CD4-positive, alpha-beta T cell treated with Interleukin-12 subunit alpha and Interleukin-12 subunit beta, for 1 hour (primary cell): ENCODE data around the gene RRM1.
"Not testable (repeated sequence)": the region's sequence is repeated elsewhere in the genome, so short reads cannot be mapped to it uniquely, and the experiment has no call there.

Experiments
- DNase-seq: peaks from one replicate; pipeline ENCODE4 v3.0.0-alpha.2; 2020

RRM1 gene

DNA sequence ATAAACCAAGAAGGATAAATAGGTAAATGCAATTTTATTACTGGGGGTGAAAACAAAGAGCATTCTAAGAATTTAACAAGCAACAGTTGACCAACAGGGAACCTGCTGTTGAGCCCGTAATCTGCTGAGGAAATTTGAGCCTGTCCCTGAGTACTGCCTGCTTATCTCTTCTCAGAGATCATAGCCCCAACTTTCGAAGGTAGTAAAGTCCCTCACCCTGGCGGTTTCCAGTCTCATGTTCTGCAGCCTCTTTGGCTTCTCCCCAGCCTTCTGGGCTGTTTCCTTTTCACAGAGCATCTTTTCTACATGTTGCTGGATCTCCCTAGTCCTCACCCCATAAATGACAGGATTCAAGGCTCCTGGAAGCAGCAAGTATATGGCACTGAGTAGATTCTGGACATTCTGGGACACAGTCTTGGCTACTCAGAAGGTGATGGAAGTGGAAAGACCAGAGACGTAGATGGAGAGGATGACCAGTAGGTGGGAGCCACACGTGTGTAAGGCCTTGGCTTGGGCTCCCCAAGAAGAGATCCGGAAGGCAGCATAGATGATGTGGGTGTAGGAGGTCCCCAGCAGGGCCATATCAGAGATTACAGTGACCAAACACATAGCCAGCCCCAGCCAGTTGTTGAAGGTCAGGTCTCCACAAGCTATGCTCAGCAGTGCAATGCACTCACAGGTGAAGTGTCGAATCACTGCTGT, 51.6 kb downstream of the RRM1 start:
- no peak for DNase-seq

DNA sequence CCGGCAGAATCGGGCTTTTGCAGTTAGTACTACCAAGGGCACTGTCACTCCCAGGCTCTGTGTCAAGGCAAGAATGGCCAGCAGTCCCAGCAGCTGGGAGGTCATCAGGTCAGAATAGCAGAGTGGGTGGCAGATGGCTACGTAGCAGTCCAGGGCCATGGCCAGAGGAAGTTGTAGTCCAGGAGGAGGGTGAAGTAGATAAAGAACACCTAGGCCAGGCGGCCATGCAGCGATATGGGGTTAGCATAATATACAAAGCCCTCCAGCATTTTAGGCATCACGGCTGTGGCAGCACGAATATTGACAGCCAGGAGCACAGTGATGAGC, 52.1 kb downstream of the RRM1 start:
- no peak for DNase-seq

DNA sequence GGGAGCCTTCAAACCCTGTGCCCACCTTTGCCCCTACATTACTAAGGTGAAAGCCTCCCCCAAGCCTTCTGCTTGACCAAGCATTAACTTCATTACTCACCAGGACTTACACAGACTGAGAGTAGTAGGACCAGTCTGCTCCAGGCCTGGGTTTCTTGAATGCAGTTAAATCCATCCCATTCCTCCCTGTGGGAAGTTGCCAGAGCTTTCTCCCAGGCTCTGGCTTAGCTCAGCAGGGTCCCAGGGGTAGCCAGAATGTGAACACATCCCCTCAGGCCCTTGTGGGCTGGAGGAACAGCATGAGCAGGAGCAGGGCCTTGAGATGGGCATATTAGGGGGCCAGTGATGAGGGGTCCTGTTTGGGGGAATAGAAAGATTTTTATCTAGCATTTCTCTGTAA, 59.9 kb downstream of the RRM1 start:
- DNase-seq: no peak

DNA sequence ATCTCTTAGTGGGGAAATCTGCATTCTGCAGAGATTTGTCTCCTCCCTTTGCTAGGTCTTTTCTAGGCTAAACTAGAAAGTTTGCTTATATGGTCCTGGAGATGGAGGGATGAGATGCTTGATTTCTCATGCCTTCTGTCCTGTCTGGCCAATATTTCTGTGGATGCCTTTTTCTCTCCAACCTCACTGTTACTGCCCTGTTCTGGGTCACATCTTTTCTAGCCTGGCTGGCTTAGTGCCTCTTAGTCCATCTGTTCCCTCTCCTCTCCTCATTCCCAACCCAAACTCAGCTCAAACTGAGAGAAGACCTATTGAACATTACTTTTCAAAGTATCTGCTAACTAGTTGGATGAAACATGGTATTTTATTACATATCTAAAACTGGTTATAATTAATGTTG, 62.0 kb downstream of the RRM1 start:
- no peak for DNase-seq

DNA sequence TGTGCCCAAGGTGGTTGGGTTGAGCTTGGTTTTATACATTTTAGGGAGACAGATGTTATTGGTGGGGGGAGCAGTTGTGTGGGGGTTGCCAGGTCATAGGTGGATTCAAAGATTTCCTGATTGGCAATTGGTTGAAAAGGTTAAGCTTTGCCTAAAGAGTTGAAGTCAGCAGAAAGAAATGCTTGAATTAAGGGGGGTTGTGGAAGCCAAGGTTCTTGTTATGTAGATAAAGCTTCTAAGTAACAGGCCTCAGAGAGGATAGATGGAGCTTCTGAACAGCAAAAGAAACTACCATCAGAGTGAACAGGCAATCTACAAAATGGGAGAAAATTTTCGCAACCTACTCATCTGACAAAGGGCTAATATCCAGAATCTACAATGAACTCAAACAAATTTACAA, 64.2 kb downstream of the RRM1 start:
- DNase-seq: not testable (repeated sequence)

DNA sequence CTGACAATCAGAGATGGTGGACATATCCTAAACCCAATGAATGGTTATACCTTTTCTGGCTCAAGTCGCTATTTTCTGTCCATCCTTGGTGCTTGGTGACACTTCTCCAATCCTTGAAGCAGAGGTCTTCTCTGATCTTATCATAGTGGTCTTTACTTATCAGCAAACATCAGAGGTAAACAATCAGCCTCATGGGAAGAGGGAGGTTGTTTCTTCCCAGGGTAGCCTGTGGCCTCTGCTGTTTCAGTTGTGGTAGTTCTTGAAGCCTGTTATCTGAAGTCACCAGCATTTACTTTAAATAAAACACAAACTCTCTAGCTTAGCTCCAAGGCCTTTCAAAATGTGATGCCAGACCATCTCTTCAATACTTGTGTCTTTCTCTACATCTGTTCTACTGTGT, 66.7 kb downstream of the RRM1 start:
- no peak for DNase-seq

DNA sequence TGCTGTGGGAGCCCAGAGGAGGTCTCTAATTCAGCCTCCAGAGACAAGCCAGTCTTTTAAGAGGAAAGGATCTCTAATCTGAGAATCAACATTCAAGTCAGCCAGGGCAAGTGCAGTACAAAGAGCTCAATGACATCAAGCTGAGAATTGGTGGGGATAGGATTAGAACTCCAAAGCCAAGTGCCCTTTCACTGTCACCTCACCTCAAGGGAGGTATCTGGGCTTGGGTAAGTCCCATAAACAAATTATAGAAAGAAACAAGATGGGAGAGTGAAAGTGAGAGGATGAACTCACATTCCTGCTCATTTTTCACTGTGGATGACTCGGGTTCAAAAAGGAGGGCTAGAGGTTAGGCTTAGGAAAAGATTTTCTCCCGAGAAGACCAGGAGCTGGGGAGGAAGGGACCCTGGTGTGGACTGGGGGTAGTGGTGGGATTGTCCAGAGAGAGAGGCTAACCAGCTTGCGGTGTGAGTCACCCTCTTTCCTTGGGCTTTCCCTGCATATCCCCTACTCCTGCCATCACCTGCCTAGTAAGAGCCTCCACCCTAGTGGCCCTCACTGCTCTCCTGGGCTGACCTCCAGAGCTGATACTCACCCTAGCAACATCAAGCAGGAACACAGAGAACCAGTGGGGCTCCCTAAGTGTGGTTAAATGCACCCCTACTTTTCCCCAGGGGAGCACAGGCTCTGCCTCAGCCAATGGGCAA, 70.4 kb downstream of the RRM1 start:
- no peak for DNase-seq

DNA sequence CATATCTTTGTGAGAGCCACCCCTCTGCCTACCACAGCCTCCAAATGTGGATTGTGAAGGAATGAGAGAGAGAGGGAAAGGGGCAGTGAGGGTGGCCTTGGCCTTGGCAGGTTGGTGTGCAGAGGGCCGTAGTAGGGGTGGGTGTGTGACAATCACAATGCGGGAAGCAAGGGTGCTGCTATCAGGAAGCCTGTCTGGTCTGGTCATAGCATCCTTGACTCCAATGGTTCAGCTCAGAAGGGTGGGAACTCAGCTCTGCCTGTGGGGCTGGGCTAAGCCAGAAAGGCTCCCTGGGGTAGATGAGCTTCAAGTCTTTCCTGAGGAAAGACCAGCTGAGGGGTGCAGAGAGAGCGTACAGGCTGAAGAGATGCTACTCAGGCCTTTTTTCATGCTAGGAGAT, 72.7 kb downstream of the RRM1 start:
- DNase-seq: no peak

DNA sequence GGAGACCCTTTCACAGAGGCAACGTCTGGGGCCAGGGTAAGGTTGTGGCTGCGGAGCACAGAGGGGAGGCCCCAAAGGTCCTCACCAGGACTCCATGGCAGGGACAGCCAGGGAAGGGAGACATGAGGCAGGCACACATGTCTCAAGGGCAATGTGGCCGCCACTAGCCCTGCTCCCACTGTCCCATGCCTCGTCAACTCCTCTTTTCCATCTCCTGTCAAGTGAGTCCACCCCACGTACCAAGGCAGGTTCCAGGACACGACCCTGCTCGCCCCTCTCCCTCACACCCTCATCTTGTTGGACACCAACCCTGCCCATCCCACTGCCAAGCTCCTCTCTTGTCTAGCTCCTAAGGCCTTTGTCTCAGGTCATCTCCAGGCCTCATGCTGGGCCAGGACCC, 73.2 kb downstream of the RRM1 start:
- DNase-seq: no peak

DNA sequence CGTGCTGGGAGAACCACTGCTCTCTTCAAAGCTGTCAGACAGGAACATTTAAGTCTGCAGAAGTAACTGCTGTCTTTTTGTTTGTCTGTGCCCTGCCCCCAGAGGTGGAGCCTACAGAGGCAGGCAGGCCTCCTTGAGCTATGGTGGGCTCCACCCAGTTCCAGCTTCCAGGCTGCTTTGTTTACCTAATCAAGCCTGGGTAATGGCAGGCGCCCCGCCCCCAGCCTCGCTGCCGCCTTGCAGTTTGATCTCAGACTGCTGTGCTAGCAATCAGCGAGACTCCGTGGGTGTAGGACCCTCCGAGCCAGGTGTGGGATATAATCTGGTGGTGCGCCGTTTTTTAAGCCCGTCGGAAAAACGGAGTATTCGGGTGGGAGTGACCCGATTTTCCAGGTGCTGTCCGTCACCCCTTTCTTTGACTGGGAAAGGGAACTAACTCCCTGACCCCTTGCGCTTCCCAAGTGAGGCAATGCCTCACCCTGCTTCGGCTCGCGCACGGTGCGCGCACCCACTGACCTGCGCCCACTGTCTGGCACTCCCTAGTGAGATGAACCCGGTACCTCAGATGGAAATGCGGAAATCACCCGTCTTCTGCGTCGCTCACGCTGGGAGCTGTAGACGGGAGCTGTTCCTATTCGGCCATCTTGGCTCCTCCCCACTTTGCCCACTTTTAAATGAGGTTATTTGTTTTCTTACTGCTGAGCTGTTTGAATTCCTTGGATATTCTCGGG, 81.2 kb downstream of the RRM1 start:
- not testable (repeated sequence) for DNase-seq

DNA sequence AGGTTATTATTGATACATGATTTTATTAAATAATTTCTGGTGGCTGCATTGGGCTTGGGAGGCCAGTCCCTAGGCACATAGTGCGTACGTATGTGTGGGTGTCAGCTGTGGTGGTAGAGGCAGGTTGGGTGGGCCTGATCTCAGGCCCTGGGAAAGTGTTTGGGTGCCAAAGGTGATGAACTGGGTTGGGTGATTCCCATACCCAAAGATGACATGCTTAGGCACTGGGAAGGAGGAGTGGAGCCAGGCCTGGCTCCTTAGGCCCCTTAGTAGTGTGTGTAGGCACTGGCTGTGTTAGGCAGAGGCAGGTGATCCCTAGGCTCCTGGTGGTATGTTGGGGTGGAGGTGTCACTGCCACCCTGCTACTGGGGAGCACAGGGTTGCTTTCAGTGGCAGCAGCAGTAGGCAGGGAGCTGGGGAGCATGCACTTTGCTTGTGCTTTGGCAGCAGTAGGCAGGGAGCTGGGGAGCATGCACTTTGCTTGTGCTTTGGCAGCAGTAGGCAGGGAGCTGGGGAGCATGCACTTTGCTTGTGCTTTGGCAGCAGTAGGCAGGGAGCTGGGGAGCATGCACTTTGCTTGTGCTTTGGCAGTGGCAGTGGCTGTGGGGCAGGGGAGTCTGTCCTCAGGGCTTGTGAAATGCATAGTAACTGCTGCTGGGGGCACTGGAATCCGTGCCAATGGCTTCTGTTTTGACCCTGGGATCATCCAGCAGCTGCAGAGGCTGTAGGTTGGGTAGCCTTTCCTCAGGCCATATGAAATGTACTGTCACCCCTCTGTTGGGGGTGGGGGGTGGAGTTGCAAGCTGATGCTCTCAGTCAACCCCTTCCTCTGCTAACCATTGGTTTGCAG, 84.4 kb downstream of the RRM1 start:
- no peak for DNase-seq

DNA sequence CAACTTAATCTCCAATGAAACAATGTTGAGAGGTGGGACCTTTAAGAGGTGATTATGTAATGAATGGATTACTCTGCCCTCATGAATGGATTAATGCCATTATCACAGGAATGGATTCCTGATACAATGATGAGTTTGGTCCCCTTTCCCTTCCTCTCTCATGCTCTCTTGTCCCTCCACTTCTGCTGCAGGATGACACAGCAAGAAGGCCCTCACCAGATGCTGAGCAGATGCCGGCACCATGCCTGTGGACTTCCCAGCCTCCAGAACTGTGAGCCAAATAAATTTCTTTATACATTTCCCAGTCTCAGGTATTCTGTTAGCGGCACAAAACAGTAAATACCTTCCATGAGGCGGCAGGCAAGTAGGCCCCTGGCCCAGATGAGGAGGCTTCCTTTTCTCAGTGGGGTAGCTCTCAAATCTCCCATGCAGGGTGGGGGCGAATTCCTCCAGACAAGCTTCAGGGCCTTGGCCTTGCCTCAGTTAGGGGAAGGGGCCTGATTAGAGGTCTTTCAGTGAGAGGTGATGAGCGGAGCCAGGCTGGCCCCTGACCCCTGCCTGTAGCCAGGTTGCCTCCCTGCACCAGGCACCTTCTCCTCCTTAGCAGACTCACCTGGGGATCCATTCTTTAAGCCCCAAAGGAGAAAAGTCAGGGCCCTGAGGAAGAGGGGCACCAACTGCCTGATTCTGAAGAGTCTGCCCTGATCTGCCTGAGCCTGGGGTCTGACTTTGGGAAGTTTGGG, 86.0 kb downstream of the RRM1 start:
- DNase-seq: no peak

DNA sequence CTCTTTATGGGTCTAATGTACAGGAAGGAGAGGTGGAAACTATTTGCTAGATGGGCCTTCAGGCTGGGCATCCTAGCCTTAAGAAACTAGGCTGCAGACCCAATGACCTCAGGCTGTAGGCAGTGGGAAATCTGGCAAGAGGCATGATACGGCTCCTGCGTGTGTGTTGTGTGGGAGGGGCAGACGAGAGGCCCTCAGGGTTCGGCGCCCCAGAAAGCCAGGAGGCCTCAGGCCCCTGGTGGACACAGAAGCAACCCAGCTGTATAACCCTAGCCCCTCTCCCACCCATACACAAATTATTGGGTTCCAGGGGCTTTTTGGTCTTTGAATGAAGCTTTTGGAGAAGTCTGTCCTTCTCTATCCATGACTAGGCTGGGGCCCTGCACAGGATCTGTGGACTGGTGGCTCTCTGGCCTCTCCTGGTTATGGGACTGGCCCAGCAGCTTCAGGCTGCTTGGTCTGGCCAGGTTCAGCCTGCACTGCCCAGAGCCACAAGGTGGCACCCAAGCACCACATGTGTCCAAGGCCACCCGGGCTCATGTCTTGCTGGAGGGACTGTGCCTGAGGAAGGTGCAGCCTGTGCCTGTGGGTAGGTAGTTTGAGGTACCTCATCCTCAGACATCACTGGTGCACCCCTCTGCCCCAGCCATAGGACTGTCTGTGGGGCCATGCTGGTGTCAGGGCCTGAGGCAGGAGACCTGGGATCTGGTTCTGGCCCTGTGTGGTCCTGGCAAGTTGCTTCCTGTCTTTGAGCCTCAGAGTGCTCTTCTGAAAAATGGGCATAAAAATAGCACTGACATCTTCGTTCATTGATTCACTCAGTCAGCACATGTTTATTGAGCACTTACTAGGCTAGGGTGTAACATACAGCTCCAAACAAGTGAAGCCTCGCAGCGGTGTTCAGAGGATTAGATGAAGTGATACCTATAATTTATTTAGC, 87.5 kb downstream of the RRM1 start:
- DNase-seq: peak; percentile 11

DNA sequence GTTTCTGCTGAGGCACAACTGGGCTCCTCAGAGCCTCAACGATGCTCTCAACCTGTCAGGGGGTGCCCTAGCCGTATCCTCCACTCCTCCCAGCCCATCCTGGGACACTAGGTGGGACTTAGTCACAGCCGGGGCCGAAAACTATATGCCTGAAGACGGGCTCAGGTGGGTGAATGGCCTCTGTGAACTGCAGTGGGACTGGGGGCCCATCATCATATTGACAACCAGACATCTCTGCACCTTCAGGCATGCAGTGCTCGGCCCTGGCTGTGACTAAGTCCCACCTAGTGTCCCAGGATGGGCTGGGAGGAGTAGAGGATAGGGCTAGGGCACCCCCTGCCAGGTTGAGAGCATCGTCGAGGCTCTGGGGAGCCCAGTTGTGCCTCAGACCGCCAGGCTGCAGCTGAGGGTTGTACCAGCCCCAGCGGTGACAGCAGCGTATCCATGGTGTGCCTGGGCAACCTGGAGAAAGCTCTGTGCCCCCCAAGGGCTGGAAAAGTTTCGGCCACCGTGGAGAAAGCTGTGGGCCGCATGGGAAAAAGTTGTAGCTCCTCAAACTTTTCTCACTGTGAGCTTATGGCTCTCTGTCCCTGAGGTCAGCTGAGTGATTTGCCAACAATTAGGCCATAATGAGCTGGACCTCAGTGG, 88.9 kb downstream of the RRM1 start:
- no peak for DNase-seq

DNA sequence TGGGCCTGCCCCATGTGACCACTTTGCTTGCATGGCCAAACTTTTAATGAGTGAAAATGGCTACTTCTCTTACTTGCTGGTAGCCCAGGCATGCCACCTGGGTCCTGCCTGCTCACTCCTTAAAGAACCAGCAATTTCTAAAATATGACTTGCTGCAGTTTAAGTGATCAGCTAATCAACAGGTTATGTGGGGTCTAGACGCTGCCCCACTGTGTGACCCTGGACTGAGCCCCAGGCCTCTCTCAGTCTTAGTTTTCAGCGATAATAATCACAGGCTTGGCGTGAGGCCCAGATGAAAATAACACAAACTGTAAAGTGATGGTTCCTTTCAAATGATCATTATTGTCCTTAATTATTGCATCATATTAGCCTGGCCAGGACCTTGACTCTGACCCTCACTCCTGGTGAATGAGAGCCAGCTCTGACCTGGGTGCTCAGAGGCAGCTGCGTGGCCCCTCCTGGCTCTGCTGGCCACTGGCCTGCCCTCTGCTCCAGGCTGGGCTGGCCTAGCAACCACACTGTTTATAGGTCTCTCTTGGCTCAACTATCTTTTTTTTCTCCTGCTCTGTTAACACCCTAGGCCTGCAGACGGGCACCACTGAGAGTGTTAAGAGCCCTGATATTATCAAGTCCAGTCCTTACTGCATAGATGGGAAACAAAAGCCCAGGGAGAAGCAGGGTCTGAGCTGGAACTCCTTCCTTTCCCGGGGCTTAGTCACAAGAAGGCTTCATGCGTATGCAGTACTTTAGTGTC, 89.7 kb downstream of the RRM1 start:
- no peak for DNase-seq

DNA sequence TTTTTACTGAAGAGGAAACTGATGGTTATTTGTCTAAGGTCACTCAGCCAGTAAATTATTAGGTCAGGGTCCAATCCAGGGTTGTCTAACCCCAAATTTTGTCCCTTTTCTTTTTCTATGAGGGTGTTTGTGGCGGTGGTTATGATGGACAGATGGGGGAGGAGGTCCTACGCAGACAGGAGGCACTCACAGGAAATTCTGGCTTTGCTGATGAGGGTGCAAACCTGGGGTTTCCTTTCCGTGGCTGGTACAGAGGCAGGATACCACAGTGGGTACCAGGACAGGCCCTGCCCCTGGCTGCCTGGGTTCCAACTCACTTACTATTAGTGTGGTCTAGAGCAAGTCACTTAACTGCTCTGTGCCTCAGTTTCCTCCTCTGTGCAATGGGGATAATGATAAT, 91.0 kb downstream of the RRM1 start:
- no peak for DNase-seq

DNA sequence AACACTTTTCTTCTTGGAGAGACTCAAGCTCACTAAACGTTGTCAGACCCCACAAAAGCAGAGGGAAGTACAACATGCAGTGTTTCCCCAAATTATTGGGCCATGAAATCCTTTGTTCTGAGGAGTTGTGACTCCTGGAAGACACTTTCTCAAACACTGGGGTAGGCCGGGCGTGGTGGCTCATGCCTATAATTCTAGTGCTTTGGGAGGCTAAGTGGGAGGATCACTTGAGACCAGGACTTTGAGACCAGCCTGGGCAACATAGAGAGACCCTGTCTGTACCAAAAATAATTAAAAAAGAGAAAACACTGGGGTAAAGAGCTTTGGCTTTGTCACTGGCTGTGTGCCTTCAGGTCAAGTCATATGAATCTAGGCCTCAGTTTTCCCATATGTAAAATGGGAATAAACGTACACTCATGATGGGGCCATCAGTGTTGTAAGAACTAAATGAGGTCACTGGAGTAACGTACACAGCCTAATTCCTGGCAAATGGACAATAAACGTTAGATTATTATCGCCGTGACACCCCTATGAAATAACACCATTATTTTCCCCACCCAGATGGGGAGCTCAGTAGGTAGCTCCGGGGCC, 92.0 kb downstream of the RRM1 start:
- no peak for DNase-seq

DNA sequence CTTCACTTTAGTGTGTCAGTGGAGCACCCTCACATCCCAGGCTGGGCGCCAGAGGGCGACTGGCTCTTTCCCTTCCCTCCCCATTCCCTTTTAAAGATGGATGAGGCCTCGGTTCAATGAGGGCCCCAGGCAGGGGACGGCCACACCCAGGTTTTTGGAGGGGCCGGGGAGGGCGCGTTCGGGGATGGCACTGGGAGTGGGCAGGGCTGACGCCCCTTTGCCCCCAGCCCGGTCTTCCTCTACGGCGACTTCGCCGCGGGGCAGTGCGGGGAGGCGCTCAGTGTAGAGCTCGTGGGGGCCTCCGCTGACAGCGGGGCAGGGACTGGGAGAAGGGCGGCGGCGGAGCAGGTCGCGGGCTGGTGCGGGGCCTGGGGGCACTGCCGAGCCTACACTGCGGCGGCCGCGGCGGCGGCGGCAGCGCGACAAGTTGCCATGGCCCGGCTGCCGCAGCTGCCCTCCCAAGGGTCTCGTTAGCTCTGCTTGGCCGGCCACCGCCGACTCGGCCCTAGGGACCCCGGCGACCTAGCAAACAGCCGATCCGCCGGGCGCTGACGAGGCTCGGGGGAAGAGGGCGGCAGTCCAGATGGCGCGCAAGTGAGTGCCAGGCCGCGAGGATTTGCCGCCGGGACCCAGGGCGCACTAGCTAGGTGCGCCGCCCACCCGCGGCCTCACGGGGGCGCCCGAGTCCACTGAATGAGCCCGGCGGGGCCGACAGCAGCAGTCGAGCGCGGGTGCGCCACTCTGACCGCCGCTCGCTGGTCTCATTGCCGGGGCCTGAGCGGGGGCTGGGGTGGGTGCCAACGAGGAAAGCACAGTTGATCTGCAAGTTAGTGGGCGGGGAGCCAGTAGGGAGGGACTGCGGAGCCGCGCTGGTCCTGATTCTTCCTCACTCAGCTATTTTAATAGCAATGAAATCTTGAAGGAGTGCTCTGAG, 92.7 kb downstream of the RRM1 start:
- peak; percentile 82 for DNase-seq
